COLO668 (cell line): Measurements from ENCODE around the gene ABCB4.

Source experiments
- DNase-seq: peaks from one replicate; lab custom pipeline; 2025; ENCODE audit not compliant: unreplicated experiment; lab: John Stamatoyannopoulos, UW

ABCB4 gene

DNA sequence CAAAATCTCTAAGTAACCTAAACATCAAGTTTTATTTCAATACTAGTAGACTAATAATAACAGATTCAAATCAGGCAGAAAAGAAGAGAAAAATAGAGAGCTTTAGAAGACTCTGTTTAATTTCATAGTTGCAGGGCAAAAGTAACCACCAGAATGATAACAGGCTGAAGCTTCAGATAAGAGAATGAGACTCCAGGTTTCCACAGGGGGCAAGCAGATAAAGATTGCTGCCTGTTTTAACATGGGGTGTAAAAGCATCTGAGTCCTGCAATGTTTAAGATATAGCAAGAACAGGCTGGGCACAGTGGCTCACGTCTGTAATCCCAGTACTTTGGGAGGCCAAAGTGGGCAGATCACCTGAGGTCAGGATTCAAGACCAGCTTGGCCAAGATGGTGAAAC, 119.0 kb downstream of the ABCB4 start:
- DNase-seq, result no peak

DNA sequence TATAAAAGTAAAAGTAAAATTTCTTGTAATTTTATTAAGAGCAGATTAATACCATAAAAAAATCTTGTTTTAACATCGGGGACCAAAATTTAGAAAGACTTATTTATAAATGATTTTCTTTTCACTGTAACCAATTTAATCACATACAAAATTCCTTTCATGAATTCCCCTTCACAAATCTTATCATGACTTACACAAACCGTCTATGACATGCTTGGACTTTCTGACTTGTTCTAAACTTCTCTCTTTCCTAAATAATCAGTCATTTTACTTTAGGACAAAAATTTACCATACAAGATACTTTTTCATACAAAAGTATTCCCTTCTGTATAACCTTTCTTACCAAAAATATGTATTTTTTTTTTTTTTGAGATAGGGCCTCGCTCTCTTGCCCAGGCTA, 120.7 kb downstream of the ABCB4 start:
- no peak for DNase-seq
